NK-92 treated with Interleukin-12 subunit alpha and Interleukin-12 subunit beta, amount 100 ng/mL, for 24 hours (cell line): Measurements from ENCODE around the gene PNMA5.
"Not testable (repeated sequence)": the region's sequence is repeated elsewhere in the genome, so short reads cannot be mapped to it uniquely, and the experiment has no call there.

Experiments used
- DNase-seq: peaks from one replicate; lab custom pipeline; 2025; lab: John Stamatoyannopoulos, UW

The PNMA5 gene

GRCh38 chrX:152993933-152994332 is at the start of gene PNMA5:
Gene PNMA5, minus strand, starts transcription at chrX:152994116. Its CDS starts 2,518 bp downstream, at chrX:152991598.
- no peak for DNase-seq

- no peak for DNase-seq
These were observed 38.6 kb upstream of the PNMA5 start for GRCh38 chrX:153032397-153033118.

GRCh38 chrX:153030801-153031200 is 36.9 kb upstream of the PNMA5 start:
- DNase-seq = no peak

GRCh38 chrX:153029875-153030274 is 36.0 kb upstream of the PNMA5 start:
- no peak for DNase-seq

GRCh38 chrX:153029162-153029561 is 35.2 kb upstream of the PNMA5 start:
- DNase-seq = no peak

- DNase-seq = not testable (repeated sequence)
These were observed 34.6 kb upstream of the PNMA5 start for GRCh38 chrX:153028487-153028886.

GRCh38 chrX:153026501-153026900 is 32.6 kb upstream of the PNMA5 start:
- DNase-seq = not testable (repeated sequence)

- no peak for DNase-seq
These were observed 25.2 kb upstream of the PNMA5 start for GRCh38 chrX:153019166-153019565.

- DNase-seq = not testable (repeated sequence)
These were observed 23.3 kb upstream of the PNMA5 start for GRCh38 chrX:153017174-153017573.

GRCh38 chrX:153004780-153005179 is 10.9 kb upstream of the PNMA5 start:
- DNase-seq = no peak

GRCh38 chrX:153003981-153004380 is 10.1 kb upstream of the PNMA5 start:
- no peak for DNase-seq

- DNase-seq = not testable (repeated sequence)
These were observed 8.3 kb upstream of the PNMA5 start for GRCh38 chrX:153002182-153002581.

- DNase-seq = no peak
These were observed 3.4 kb upstream of the PNMA5 start for GRCh38 chrX:152997337-152997736.

GRCh38 chrX:152992115-152992514 is 1.8 kb downstream of the PNMA5 start:
- no peak for DNase-seq

GRCh38 chrX:152991123-152991522 is 2.8 kb downstream of the PNMA5 start:
- no peak for DNase-seq

GRCh38 chrX:152989292-152989658 is 4.6 kb downstream of the PNMA5 start:
- no peak for DNase-seq

GRCh38 chrX:152988536-152989291 is 5.2 kb downstream of the PNMA5 start:
- no peak for DNase-seq

GRCh38 chrX:152987801-152988200 is 6.1 kb downstream of the PNMA5 start:
- no peak for DNase-seq

- DNase-seq = not testable (repeated sequence)
These were observed 6.8 kb downstream of the PNMA5 start for GRCh38 chrX:152987156-152987555.

- DNase-seq = not testable (repeated sequence)
These were observed 8.5 kb downstream of the PNMA5 start for GRCh38 chrX:152985383-152985782.

GRCh38 chrX:152968193-152968592 is 25.7 kb downstream of the PNMA5 start:
- no peak for DNase-seq

GRCh38 chrX:152960115-152960514 is 33.8 kb downstream of the PNMA5 start:
- DNase-seq = no peak

GRCh38 chrX:152959626-152960025 is 34.3 kb downstream of the PNMA5 start:
- no peak for DNase-seq
